Left cardiac atrium (tissue), 4 donors: ENCODE measurements around the gene VIP. TPM values are rescaled to one million over a fixed set of nuclear protein-coding genes. Genes with fewer than 3 reads are reported as not detected.
"Not testable (repeated sequence)": the region's sequence is repeated elsewhere in the genome, so short reads cannot be mapped to it uniquely, and the experiment has no call there.

Experiments
- ATAC-seq, 2 donors: fragments of 200-7000 bp; cut with Tn5 transposase; one replicate each; pipeline ENCODE4 v1.9.1; 2020; ENCODE audit warnings: mild to moderate bottlenecking in 2 of 2, moderate library complexity in 2 of 2
- DNase-seq: peaks from one replicate; pipeline ENCODE4 v3.0.0-alpha.2; 2020
- intact Hi-C, 2 donors: fragments of 100-400 bp; cut with DNase I; formaldehyde crosslinking; loops; one replicate each; pipeline versions ENCODE4 v1.14.1 to v1.15.1; 2022 to 2023
- long read RNA-seq: library from polyadenylated mRNA; unstranded; transcript quantifications from one replicate; pipeline ENCODE4 v2.0.0, GENCODE V29; 2021
- total RNA-seq, 2 donors: library from RNA; stranded (reverse); fragmentation: NEBNext Ultra II Directional; extraction: Animal tissue kit (Norgen Biotek cat#: 25700); gene quantifications; one replicate each; pipeline ENCODE4 v1.2.1, GENCODE V29; 2021
- donor health status: DM: no; HTN: yes; CAD: no.
- donor health status: DM: no; HTN: yes; CAD: no; lungs with severe emphysema.
- donor health status: DM: yes; HTN: yes; CAD: no.
- donor health status: Dilated cardiomyopathy.

VIP gene
- total RNA-seq = under 1 TPM in 1 of 2 donors, not detected in 1; 0.59 TPM
- long read RNA-seq = 0 reads

- ATAC-seq (no peak), DNase-seq (no peak)
- intact Hi-C loops = no loop called here
These were observed at the start of gene VIP for GRCh38 chr6:152750694-152751093. Gene VIP, plus strand, starts transcription at chr6:152750797. Its CDS starts 1,381 bp downstream, at chr6:152752178.

DNA sequence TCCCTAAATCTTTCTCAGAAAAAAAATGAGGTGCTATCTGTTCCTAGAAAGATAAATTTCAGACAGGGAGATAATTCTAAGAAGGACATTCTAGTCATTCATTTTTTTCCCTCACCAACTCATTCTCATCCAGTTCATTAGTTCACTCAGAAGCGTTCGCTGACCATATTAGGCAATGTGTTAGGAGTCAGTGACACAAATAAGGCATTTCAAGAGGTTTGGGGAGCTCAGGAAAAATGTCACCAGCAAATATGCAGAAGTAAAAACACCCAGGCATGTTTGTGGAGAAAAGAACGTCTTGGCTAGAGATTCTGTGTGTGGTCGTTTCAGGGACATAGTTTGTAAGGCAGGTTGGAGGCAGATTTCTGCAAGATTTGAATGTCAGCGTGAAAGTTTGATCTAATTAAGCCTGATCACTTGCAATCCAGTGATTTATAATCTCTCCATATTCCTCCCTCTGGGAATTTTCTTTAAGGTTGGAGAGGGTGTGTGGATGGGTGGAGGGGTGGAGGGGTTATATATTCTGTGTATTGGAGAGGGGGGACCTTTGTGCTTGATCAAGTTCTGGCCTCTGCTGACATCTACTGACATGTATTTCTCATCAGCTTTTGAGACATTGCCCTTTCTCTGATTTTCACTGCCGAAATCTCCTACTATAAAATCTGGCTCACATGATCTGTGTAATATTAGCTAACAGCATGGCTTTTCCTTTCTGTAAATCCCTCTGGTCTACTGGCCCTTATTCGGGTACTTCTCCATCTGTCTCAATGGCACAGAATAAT lies 49.3 kb upstream of the VIP start:
- intact Hi-C loops = no loop called here
- no peak for ATAC-seq
- no peak for DNase-seq

- intact Hi-C loops = no loop called here
These were observed 48.7 kb upstream of the VIP start for GRCh38 chr6:152701863-152702401.

DNA sequence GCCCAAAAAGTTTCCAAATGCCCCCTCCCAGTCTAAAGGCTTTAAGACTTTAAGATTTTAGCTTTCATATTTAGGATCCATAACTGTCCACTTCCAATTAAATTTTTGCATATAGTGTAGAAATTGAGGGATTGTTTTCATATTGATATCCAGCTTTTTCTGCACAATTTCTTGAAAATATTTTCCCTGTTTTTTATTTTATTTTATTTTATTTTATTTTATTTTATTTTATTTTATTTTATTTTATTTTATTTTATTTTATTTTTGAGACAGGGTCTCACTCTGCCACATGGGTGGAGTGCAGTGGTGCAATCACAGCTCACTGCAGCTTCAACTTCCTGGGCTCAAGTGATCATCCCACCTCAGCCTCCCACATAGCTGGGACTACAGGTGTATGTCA lies 46.8 kb upstream of the VIP start:
- ATAC-seq, intact Hi-C loops, DNase-seq: not testable (repeated sequence)

More at GRCh38 chr6:152701863-152702401, 48.7 kb upstream of the VIP start:
- DNase-seq = no peak
- no peak for ATAC-seq

DNA sequence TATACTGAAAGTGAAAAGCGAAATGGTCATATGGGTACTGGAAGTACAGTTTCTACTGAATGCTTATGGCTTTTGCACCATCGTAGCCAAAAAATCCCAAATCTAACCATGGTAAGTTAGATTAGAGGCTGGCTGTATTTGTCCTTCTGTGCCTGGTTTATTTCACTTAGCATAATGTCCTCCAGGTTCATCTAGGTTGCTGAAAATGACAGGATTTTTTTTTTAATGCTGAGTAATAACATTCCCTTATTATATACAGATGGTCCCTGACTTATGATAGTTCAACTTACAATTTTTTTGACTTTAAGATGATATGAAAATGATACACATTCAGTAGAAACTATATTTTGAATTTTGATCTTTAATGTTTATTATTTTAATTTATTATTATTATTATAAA lies 45.3 kb upstream of the VIP start:
- DNase-seq (no peak), ATAC-seq (no peak)
- intact Hi-C loops = no loop called here

- ATAC-seq (no peak), DNase-seq (no peak)
- intact Hi-C loops = no loop called here
These were observed 34.3 kb upstream of the VIP start for GRCh38 chr6:152716322-152716721.

- intact Hi-C loops = no loop called here
- ATAC-seq (no peak), DNase-seq (no peak)
These were observed 29.6 kb upstream of the VIP start for GRCh38 chr6:152720974-152721373.

- intact Hi-C loops = no loop called here
- ATAC-seq (no peak), DNase-seq (no peak)
These were observed 28.6 kb upstream of the VIP start for GRCh38 chr6:152721956-152722355.

DNA sequence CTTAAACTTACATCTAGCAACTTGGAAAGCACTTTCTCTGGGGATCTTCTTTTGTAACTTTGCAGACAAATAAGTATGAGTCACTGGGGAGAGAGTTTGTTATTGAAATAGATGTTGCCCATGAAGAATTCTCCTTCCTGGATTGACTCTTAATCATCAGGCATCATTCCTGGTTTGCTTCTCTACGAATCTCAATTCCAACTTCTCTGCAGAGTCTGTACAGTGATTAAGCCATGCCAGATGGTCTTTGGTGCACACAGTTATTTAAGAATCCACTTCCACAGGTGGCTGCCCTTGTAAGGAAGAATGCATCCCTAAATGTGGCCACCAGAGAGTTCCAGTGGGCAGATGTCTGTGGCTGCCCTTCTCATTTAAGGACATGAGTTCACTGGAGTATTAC lies 27.2 kb upstream of the VIP start:
- DNase-seq (no peak), ATAC-seq (no peak)
- intact Hi-C loops = no loop called here

- DNase-seq = no peak
- intact Hi-C loops = no loop called here
- ATAC-seq = no peak
These were observed 24.3 kb upstream of the VIP start for GRCh38 chr6:152726313-152726712.

DNA sequence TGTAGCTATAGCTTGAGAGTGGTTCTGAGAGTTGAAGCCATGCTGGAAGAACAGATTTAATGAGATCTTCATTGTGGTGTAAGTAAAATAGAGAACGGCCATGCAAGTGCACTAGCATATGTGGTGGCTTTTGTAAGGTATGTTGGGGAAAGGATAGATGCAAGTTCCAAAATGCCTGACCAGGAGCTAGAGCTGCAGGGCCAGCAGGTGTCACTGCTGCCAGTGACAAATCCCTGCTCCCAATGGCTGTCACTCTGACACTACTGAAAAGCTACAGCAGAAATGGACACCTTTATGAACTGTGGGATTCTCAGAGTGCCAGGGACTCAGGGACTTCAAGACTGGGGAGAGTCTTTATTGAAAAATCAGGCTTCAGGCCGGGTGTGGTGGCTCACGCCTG lies 23.1 kb upstream of the VIP start:
- ATAC-seq (no peak), DNase-seq (no peak)
- intact Hi-C loops = no loop called here

DNA sequence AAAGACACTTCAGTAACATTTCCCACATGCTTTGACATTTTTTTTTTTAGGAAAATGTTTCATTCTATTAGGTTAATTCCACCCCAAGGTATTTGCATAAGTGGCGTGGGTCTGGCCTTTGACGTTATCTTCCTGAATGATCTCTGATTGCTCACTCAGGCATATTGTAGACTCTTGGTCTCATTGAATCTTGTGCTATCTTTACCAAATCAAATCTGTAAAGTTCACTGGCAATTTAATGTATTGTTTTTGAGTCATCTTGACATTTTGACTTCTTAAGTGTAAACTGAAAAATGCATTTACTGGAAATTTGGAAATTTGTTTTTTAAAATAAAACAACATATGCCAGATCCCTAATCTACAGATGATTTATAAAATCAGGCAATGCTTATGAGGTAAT lies 16.0 kb upstream of the VIP start:
- ATAC-seq (no peak), DNase-seq (no peak)
- intact Hi-C loops = no loop called here

GRCh38 chr6:152736687-152737273 lies 13.8 kb upstream of the VIP start:
- no peak for DNase-seq
- intact Hi-C loops = no loop called here

GRCh38 chr6:152745509-152746171 lies 5.0 kb upstream of the VIP start:
- DNase-seq = no peak
- no peak for ATAC-seq
- intact Hi-C loops = no loop called here

More at GRCh38 chr6:152736687-152737273, 13.8 kb upstream of the VIP start:
- ATAC-seq = no peak

DNA sequence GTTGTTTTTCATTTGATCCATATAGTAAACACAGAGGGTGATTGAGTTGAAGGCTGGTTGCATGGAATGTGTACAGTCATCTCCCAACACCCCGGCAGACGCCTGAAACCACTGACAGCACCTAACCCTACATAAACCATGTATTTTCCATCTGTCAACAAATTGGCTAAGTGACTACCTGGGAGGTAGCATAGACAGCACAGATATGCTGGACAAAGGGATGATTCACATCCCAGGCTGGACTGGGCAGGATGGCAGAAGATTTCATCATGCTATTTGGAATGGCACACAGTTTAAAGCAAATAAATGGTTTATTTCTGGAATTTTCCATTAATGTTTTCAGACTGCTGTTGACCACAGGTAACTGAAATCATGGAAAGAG lies 4.4 kb upstream of the VIP start:
- intact Hi-C loops = no loop called here
- no peak for DNase-seq
- no peak for ATAC-seq

DNA sequence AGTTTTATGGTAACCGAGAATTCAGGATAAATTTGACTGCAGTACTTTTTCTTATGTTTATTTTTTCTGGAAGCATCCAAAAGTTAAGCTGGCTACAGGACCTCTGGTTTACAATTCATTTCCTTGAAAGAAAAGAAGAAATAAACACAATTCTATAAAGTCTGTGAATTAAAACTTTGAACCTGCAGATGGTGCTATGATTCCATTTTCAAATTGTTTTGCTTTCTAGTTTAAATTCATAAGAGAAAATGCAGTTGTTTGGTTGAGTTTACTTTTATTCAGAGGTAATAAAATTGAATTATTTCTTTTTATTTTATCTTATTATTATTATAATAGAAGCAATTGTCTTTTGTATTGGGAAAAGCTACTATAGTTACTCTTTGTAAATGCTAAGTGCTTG lies 1.8 kb upstream of the VIP start:
- no peak for DNase-seq
- ATAC-seq = no peak
- intact Hi-C loops = no loop called here

- ATAC-seq (no peak), DNase-seq (no peak)
- intact Hi-C loops = no loop called here
These were observed 1.3 kb upstream of the VIP start for GRCh38 chr6:152749336-152749735.

- intact Hi-C loops = no loop called here
- ATAC-seq (no peak), DNase-seq (no peak)
These were observed 14.7 kb downstream of the VIP start for GRCh38 chr6:152765331-152765730.

- DNase-seq (no peak), ATAC-seq (no peak)
- intact Hi-C loops = no loop called here
These were observed 18.6 kb downstream of the VIP start for GRCh38 chr6:152769159-152769558.

DNA sequence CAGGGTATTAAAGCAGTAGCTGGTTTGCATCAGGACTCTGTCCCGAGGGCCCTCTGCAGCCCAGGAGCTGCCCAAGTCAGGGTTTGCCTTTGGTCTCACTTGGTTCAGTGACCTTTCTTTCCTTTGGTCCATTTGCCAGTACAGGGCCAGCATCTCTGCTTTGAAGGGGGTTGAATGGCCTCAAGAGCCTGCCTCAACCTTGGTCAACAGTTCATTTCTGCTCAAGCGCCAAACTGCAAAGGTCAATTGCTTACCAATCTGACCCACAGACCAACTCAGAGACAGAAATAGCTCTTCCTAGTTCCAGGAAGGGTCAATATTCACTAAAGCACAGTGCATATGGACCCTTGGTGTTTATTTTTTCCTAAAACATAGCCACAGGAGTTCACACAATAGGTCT lies 19.4 kb downstream of the VIP start:
- no peak for DNase-seq
- ATAC-seq = no peak
- intact Hi-C loops = no loop called here
